Naive thymus-derived CD4-positive, alpha-beta T cell (primary cell): ENCODE results near the gene LRRC32. TPM values are rescaled to one million over a fixed set of nuclear protein-coding genes. Genes with fewer than 3 reads are reported as not detected.

Experiments
- ATAC-seq: fragments of 150-1000 bp; cut with Tn5 transposase; 2 replicates; pipeline ENCODE4 v1.10.0; 2021; ENCODE audit warnings: mild to moderate bottlenecking, moderate library complexity
- CTCF ChIA-PET: fragments of 350-600 bp; sonication (Branson Sonifier 250); formaldehyde crosslinking; loops from one replicate; lab custom pipeline; 2021; ENCODE audit warnings: antibody characterized with exemption; lab: Charles Lee
- POLR2A ChIA-PET: fragments of 350-600 bp; sonication (Branson Sonifier 250); formaldehyde crosslinking; loops from one replicate; lab custom pipeline; 2021; ENCODE audit warnings: antibody characterized with exemption, inconsistent platforms; lab: Charles Lee
- DNase-seq, 9 donors: peaks; one replicate each; pipeline versions ENCODE4 v3.0.0 to v3.0.0-alpha.2; 2020 to 2022; ENCODE audit warnings: mixed read lengths in 1 of 9
- H3K27ac ChIP-seq: one replicate; pipeline ENCODE4 v1.7.0; 2013; ENCODE audit warnings: mild to moderate bottlenecking, low read depth, low read length, moderate library complexity
- H3K27me3 ChIP-seq, 2 donors: one replicate each; pipeline ENCODE4 v1.7.0; 2013; ENCODE audit warnings: low read length in 2 of 2, mild to moderate bottlenecking in 2 of 2, moderate library complexity in 2 of 2; ENCODE audit not compliant: control insufficient read depth in 2 of 2, insufficient read depth in 2 of 2
- H3K36me3 ChIP-seq, 3 experiments: 1 replicate in 2 of 3; 2 replicates in 1 of 3; pipeline ENCODE4 v1.7.0; 2013; ENCODE audit warnings: low read length in 3 of 3, mild to moderate bottlenecking in 3 of 3, moderate library complexity in 1 of 3; ENCODE audit not compliant: insufficient read depth in 3 of 3, control insufficient read depth in 2 of 3
- H3K4me1 ChIP-seq, 2 donors: one replicate each; pipeline ENCODE4 v1.7.0; 2013; ENCODE audit warnings: low read length in 2 of 2, mild to moderate bottlenecking in 2 of 2, moderate library complexity in 1 of 2; ENCODE audit not compliant: control insufficient read depth in 2 of 2, insufficient read depth in 2 of 2
- H3K4me3 ChIP-seq: 2 replicates; pipeline ENCODE4 v1.7.0; 2013; ENCODE audit warnings: mild to moderate bottlenecking, low read length
- H3K9me3 ChIP-seq, 3 experiments: 1 replicate in 2 of 3; 2 replicates in 1 of 3; pipeline ENCODE4 v1.7.0; 2013; ENCODE audit warnings: low read length in 3 of 3; ENCODE audit not compliant: control insufficient read depth in 2 of 3
- H3K27ac Mint-ChIP-seq, 9 donors: one replicate each; pipeline ENCODE4 v1.8.0; 2020 to 2022; ENCODE audit warnings: mixed read lengths in 9 of 9, mild to moderate bottlenecking in 8 of 9, moderate library complexity in 5 of 9, inconsistent platforms in 2 of 9
- H3K27me3 Mint-ChIP-seq, 5 donors: one replicate each; pipeline ENCODE4 v1.8.0; 2021 to 2022; ENCODE audit warnings: mixed read lengths in 5 of 5, mild to moderate bottlenecking in 1 of 5
- H3K36me3 Mint-ChIP-seq, 5 donors: one replicate each; pipeline ENCODE4 v1.8.0; 2020 to 2022; ENCODE audit warnings: mixed read lengths in 5 of 5, mild to moderate bottlenecking in 3 of 5, inconsistent platforms in 1 of 5
- H3K4me1 Mint-ChIP-seq, 7 donors: one replicate each; pipeline ENCODE4 v1.8.0; 2020 to 2022; ENCODE audit warnings: mixed read lengths in 7 of 7, mild to moderate bottlenecking in 3 of 7, inconsistent platforms in 1 of 7
- H3K4me3 Mint-ChIP-seq, 10 donors: one replicate each; pipeline ENCODE4 v1.8.0; 2020 to 2022; ENCODE audit warnings: mild to moderate bottlenecking in 10 of 10, mixed read lengths in 10 of 10, moderate library complexity in 6 of 10, inconsistent platforms in 2 of 10
- H3K9me3 Mint-ChIP-seq, 11 donors: one replicate each; pipeline ENCODE4 v1.8.0; 2020 to 2022; ENCODE audit warnings: mixed read lengths in 11 of 11, mild to moderate bottlenecking in 4 of 11, inconsistent platforms in 1 of 11, moderate library complexity in 1 of 11
- intact Hi-C, 2 donors: fragments of 100-400 bp; cut with micrococcal nuclease; formaldehyde crosslinking; loops; one replicate each; pipeline ENCODE4 v1.15.1; 2023
- polyA plus RNA-seq, 2 donors: library from polyadenylated mRNA; unstranded; fragments of 300-500 nt; fragmentation: Illumina TruSeq; gene quantifications; one replicate each; pipeline ENCODE4 v1.2.3, GENCODE V29; 2021
- total RNA-seq, 6 experiments: library from RNA in 5 of 6; stranded (reverse) in 5 of 6; gene quantifications; 1 replicate in 5 of 6; 2 replicates in 1 of 6; pipeline ENCODE4 v1.2.3 and lab custom pipeline; 2021 to 2026

LRRC32 gene
- total and polyA plus RNA-seq, 7 experiments from 2014 or later, result 0.08 to 4.5 (median 0.61) TPM; not detected in 3

GRCh38 chr11:76658231-76658630 is 12.3 kb downstream of the LRRC32 start:
- POLR2A ChIA-PET, result no interaction called here
- Histone ChIP-seq H3K9me3 (no peaks in the 10 kb centered on the region), H3K27me3 (no peaks in the 10 kb centered on the region), H3K4me1 (no peaks in the 10 kb centered on the region), H3K27ac (no peak overlapping the region), H3K36me3 (no peaks in the 10 kb centered on the region), H3K4me3 (no peak overlapping the region)
- no peak for ATAC-seq
- no peak overlapping the region for H3K4me3 Mint-ChIP-seq
- intact Hi-C loops, result no loop called here
- CTCF ChIA-PET, result no interaction called here
- H3K36me3 Mint-ChIP-seq, result no peaks in the 10 kb centered on the region
- H3K9me3 Mint-ChIP-seq, result peaks cover 0 to 2% (median 0%) of the 10 kb centered on the region in 11 donors
- H3K27ac Mint-ChIP-seq, result no peak overlapping the region
- DNase-seq, result no peak
- peaks cover 0 to 8% (median 4%) of the 10 kb centered on the region in 5 donors for H3K27me3 Mint-ChIP-seq
- H3K4me1 Mint-ChIP-seq, result peaks cover 0 to 9% (median 0%) of the 10 kb centered on the region in 7 donors

- Histone ChIP-seq H3K9me3 (no peaks in the 10 kb centered on the region), H3K4me1 (no peaks in the 10 kb centered on the region), H3K27ac (no peak overlapping the region), H3K36me3 (no peaks in the 10 kb centered on the region), H3K4me3 (no peak overlapping the region), H3K27me3 (no peaks in the 10 kb centered on the region)
- Mint-ChIP-seq H3K27ac (no peak overlapping the region), H3K9me3 (peaks cover 0 to 2% (median 0%) of the 10 kb centered on the region in 11 donors), H3K4me3 (no peak overlapping the region), H3K4me1 (peaks cover 0 to 9% (median 0%) of the 10 kb centered on the region in 7 donors), H3K36me3 (no peaks in the 10 kb centered on the region), H3K27me3 (peaks cover 0 to 11% (median 5%) of the 10 kb centered on the region in 5 donors)
- intact Hi-C loops, result no loop called here
- ChIA-PET CTCF (no interaction called here), POLR2A (no interaction called here)
- ATAC-seq (no peak), DNase-seq (peak in 1 of 9 donors; percentile 18)
Observed at GRCh38 chr11:76657187-76658170, 13.1 kb downstream of the LRRC32 start.

- no peaks in the 10 kb centered on the region for H3K36me3 Mint-ChIP-seq
- no peak overlapping the region for H3K4me3 Mint-ChIP-seq
- H3K4me1 ChIP-seq, result no peaks in the 10 kb centered on the region
- H3K4me3 ChIP-seq, result no peak overlapping the region
- CTCF ChIA-PET, result no interaction called here
- H3K27me3 ChIP-seq, result no peaks in the 10 kb centered on the region
- peaks cover 0 to 17% (median 6%) of the 10 kb centered on the region in 5 donors for H3K27me3 Mint-ChIP-seq
- H3K27ac ChIP-seq, result no peak overlapping the region
- H3K36me3 ChIP-seq, result no peaks in the 10 kb centered on the region
- H3K4me1 Mint-ChIP-seq, result peaks cover 0 to 9% (median 0%) of the 10 kb centered on the region in 7 donors
- ATAC-seq, result no peak
- peaks cover 0 to 2% (median 0%) of the 10 kb centered on the region in 11 donors for H3K9me3 Mint-ChIP-seq
- H3K27ac Mint-ChIP-seq, result peak overlapping the region in 1 of 9 donors; percentile 38
- peak in 1 of 9 donors; percentile 17 for DNase-seq
- no peaks in the 10 kb centered on the region for H3K9me3 ChIP-seq
- POLR2A ChIA-PET, result no interaction called here
- intact Hi-C loops, result no loop called here
Observed at GRCh38 chr11:76656571-76657081, 13.9 kb downstream of the LRRC32 start.

DNA sequence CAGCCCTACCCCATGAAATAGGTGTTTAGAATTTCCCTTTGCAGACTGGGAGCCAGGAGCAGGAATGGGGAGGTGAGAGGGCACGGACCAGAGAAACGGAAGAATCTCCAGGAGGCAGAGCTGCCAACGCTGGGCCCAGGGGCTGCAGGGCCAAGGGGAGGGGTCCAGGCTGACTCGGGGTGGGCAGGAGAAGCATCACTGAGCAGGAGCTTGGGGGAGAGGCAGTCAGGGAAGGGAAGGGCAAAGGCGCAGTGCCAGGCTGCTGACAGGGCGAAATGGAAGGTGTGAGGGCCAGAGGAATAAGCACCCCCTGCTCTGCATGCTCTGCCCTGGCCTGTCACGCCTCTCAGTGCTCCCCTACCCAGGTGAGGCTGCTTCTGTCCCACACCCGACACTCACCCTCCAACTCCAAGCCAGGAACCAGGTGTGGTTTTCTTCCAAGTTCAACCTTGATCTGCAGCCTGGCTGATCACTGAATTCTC is 14.5 kb downstream of the LRRC32 start:
- no peak overlapping the region for H3K27ac Mint-ChIP-seq
- Histone ChIP-seq H3K4me1 (no peaks in the 10 kb centered on the region), H3K36me3 (no peaks in the 10 kb centered on the region), H3K4me3 (no peak overlapping the region), H3K27me3 (no peaks in the 10 kb centered on the region), H3K27ac (no peak overlapping the region), H3K9me3 (no peaks in the 10 kb centered on the region)
- H3K27me3 Mint-ChIP-seq, result peaks cover 0 to 19% (median 6%) of the 10 kb centered on the region in 5 donors
- ChIA-PET CTCF (no interaction called here), POLR2A (no interaction called here)
- no peak overlapping the region for H3K4me3 Mint-ChIP-seq
- ATAC-seq, result no peak
- no peak for DNase-seq
- intact Hi-C loops, result no loop called here
- H3K4me1 Mint-ChIP-seq, result peaks cover 0 to 9% (median 0%) of the 10 kb centered on the region in 7 donors
- H3K36me3 Mint-ChIP-seq, result no peaks in the 10 kb centered on the region
- peaks cover 0 to 2% (median 0%) of the 10 kb centered on the region in 11 donors for H3K9me3 Mint-ChIP-seq

- CTCF ChIA-PET, result no interaction called here
- Histone ChIP-seq H3K27me3 (no peaks in the 10 kb centered on the region), H3K27ac (no peak overlapping the region), H3K4me3 (no peak overlapping the region), H3K4me1 (no peaks in the 10 kb centered on the region), H3K9me3 (no peaks in the 10 kb centered on the region), H3K36me3 (no peaks in the 10 kb centered on the region)
- no peak for ATAC-seq
- H3K4me1 Mint-ChIP-seq, result peaks cover 0 to 9% (median 0%) of the 10 kb centered on the region in 7 donors
- POLR2A ChIA-PET, result no interaction called here
- peaks cover 0 to 25% (median 6%) of the 10 kb centered on the region in 5 donors for H3K27me3 Mint-ChIP-seq
- no peak overlapping the region for H3K4me3 Mint-ChIP-seq
- H3K27ac Mint-ChIP-seq, result no peak overlapping the region
- no peaks in the 10 kb centered on the region for H3K36me3 Mint-ChIP-seq
- no peaks in the 10 kb centered on the region for H3K9me3 Mint-ChIP-seq
- intact Hi-C loops, result no loop called here
- DNase-seq, result peak in 1 of 9 donors; percentile 16
Observed at GRCh38 chr11:76655501-76656049, 15.0 kb downstream of the LRRC32 start.

DNA sequence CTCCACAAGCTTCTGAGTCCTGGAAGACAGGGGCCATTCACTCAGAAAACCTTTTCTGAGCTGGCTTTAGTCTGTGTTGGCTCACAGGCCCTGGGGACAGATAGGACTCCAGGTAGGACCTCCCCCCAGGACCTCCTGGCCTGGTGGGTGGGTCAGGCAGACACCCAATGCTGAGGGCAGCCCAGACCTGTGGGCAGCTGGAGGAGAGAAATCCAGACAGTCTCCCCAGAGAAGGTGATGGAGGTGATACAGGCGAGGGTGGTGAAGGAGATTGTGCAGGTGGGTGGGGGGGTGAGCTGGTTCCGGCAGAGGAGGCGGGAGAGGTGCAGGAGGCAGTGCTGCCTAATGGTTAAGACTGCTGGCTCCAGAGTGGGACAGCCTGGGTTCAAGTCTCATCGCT is 15.6 kb downstream of the LRRC32 start:
- POLR2A ChIA-PET, result no interaction called here

More for the DNA sequence above, 15.6 kb downstream of the LRRC32 start:
- no peak overlapping the region for H3K4me3 ChIP-seq
- H3K9me3 ChIP-seq, result no peaks in the 10 kb centered on the region
- no peak overlapping the region for H3K27ac ChIP-seq
- H3K4me3 Mint-ChIP-seq, result no peak overlapping the region
- H3K4me1 ChIP-seq, result no peaks in the 10 kb centered on the region
- DNase-seq (peak in 1 of 9 donors; percentile 16), ATAC-seq (no peak)
- H3K4me1 Mint-ChIP-seq, result peaks cover 0 to 9% (median 0%) of the 10 kb centered on the region in 7 donors
- H3K36me3 ChIP-seq, result no peaks in the 10 kb centered on the region
- peaks cover 2 to 31% (median 10%) of the 10 kb centered on the region in 5 donors for H3K27me3 Mint-ChIP-seq
- CTCF ChIA-PET, result no interaction called here
- intact Hi-C loops, result no loop called here
- no peaks in the 10 kb centered on the region for H3K27me3 ChIP-seq
- no peaks in the 10 kb centered on the region for H3K36me3 Mint-ChIP-seq
- H3K9me3 Mint-ChIP-seq, result no peaks in the 10 kb centered on the region
- no peak overlapping the region for H3K27ac Mint-ChIP-seq
